Esophagus muscularis mucosa (tissue), 4 donors: ENCODE measurements around the gene SLC35E1.
"Not testable (repeated sequence)": the region's sequence is repeated elsewhere in the genome, so short reads cannot be mapped to it uniquely, and the experiment has no call there.

Experiments used
- EP300 ChIP-seq: sonication (generic); formaldehyde crosslinking; IDR thresholded peaks from one replicate; pipeline ENCODE4 v1.6.1; 2017; ENCODE audit warnings: antibody characterized with exemption
- POLR2A ChIP-seq: fragments of 450-650 bp; IDR thresholded peaks from one replicate; pipeline ENCODE4 v1.6.1; 2017; ENCODE audit warnings: antibody characterized with exemption, moderate library complexity, mild to moderate bottlenecking, low read depth
- POLR2AphosphoS5 ChIP-seq, 2 donors: sonication (generic); formaldehyde crosslinking; IDR thresholded peaks; one replicate each; pipeline ENCODE4 v1.6.1; 2017; ENCODE audit warnings: antibody characterized with exemption in 2 of 2
- TF ChIP-seq, protein P1 (sequence below), 3 experiments: fragments of 200-600 bp in 2 of 3; fragments of 450-650 bp in 1 of 3; sonication (generic) in 2 of 3; IDR thresholded peaks; one replicate each; pipeline ENCODE4 v1.5.1; 2017 to 2019; ENCODE audit warnings: antibody characterized with exemption in 3 of 3, mild to moderate bottlenecking in 2 of 3, moderate library complexity in 1 of 3

DNA sequence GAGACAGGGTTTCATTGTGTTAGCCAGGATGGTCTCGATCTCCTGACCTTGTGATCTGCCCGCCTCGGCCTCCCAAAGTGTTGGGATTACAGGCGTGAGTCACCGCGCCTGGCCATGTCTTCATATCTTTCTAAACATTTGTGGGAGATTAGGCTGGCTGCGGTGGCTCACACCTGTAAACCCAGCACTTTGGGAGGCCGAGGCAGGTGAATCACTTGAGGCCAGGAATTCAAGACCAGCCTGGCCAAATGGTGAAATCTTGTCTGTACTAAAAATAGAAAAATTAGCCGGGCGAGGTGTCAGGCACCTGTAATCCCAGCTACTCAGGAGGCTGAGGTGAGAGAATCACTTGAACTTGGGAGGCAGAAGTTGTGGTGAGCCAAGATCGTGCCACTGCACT, 66.1 kb downstream of the SLC35E1 start:
- TF ChIP-seq, protein P1, sequence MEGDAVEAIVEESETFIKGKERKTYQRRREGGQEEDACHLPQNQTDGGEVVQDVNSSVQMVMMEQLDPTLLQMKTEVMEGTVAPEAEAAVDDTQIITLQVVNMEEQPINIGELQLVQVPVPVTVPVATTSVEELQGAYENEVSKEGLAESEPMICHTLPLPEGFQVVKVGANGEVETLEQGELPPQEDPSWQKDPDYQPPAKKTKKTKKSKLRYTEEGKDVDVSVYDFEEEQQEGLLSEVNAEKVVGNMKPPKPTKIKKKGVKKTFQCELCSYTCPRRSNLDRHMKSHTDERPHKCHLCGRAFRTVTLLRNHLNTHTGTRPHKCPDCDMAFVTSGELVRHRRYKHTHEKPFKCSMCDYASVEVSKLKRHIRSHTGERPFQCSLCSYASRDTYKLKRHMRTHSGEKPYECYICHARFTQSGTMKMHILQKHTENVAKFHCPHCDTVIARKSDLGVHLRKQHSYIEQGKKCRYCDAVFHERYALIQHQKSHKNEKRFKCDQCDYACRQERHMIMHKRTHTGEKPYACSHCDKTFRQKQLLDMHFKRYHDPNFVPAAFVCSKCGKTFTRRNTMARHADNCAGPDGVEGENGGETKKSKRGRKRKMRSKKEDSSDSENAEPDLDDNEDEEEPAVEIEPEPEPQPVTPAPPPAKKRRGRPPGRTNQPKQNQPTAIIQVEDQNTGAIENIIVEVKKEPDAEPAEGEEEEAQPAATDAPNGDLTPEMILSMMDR (IDR thresholded peaks at IDR 0.05): not testable (repeated sequence)
- TF ChIP-seq POLR2A; POLR2AphosphoS5 (IDR thresholded peaks at IDR 0.05); EP300: not testable (repeated sequence)
